ENCODE results near the gene RASGRP2.

DNA sequence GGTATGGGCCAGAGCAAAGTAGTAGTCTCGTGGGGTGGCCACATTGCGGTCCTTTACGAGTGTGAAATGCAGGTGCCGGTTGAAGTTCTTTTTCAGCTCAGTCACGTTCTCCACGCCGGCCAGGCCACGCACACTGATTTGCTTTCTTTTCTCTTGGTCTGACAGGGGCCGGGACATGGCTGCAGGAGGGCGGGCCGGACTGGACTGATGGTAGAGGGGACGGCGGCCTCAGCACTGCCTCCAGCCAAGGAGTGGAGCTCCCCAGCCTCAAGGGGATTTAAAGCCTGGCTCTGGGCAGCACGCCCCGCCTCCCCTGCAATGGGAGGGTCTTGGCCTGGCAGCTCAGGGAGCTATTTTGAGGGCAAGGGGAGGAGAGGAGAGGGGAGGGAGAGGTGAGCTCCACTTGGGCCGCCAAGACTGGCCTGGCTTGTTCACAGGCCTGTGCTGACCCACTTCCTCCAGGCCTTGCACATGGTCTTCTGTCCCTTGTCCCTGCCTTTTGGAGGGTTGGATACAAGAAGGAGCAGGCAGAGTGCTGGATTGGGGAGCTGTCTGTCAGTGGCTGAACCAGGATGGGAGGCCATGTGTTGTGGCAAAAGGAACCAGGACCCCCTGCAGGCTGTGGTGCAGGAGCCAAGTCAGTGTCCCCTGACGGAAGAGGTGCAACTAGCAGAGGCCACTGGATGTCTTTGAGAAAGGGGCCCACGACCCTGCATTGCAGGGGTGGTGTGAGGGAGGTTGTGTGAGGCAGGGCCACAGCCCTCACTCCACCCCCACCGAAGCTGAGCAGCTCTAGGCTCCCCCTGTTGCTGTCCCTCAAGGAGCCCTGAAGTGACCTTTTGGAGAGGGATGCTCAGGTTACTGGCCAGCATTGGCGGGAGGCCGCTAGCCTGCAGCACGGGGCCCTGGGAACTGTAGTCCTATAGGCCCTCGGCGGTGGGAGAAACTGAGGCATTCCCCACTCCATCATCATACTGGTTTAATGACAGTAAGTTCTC is 16.1 kb upstream of the RASGRP2 start, which contains the start of gene PYGM:
- TF ChIP-seq, protein P1, sequence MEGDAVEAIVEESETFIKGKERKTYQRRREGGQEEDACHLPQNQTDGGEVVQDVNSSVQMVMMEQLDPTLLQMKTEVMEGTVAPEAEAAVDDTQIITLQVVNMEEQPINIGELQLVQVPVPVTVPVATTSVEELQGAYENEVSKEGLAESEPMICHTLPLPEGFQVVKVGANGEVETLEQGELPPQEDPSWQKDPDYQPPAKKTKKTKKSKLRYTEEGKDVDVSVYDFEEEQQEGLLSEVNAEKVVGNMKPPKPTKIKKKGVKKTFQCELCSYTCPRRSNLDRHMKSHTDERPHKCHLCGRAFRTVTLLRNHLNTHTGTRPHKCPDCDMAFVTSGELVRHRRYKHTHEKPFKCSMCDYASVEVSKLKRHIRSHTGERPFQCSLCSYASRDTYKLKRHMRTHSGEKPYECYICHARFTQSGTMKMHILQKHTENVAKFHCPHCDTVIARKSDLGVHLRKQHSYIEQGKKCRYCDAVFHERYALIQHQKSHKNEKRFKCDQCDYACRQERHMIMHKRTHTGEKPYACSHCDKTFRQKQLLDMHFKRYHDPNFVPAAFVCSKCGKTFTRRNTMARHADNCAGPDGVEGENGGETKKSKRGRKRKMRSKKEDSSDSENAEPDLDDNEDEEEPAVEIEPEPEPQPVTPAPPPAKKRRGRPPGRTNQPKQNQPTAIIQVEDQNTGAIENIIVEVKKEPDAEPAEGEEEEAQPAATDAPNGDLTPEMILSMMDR (conservative IDR thresholded peaks at IDR 0.05; ENCODE audit: low read depth, low read length), result no peak
- TF ChIP-seq EZH2phosphoT487 (IDR thresholded peaks at IDR 0.05; ENCODE audit: borderline replicate concordance, low read length), result no peak

Measured in PC-3 (cell line).